Uterus (tissue), 4 donors: ENCODE results near the gene CREB3L2. TPM values are rescaled to one million over a fixed set of nuclear protein-coding genes. Genes with fewer than 3 reads are reported as not detected.
A peak's percentile ranks its signal among the peaks of the same experiment; 100 is the strongest.

Experiments used
- DNase-seq, 2 donors: peaks; one replicate each; pipeline ENCODE4 v3.0.0-alpha.2; 2019 to 2020
- H3K27ac ChIP-seq, 2 donors: fragments of 200-600 bp; sonication (generic); 1 replicate in 1 of 2; 2 replicates in 1 of 2; pipeline ENCODE4 v1.5.1; 2016 to 2018
- H3K27me3 ChIP-seq, 2 donors: fragments of 200-600 bp; sonication (generic); one replicate each; pipeline ENCODE4 v1.5.1; 2018 to 2019; ENCODE audit warnings: control low read depth in 1 of 2
- H3K36me3 ChIP-seq, 2 donors: fragments of 200-600 bp; sonication (generic); one replicate each; pipeline ENCODE4 v1.5.1; 2019; ENCODE audit warnings: control low read depth in 1 of 2
- H3K4me1 ChIP-seq, 2 donors: fragments of 200-600 bp; sonication (generic); one replicate each; pipeline ENCODE4 v1.5.1; 2018 to 2019; ENCODE audit warnings: control low read depth in 1 of 2
- H3K4me3 ChIP-seq, 2 donors: fragments of 200-600 bp; sonication (generic); 1 replicate in 1 of 2; 2 replicates in 1 of 2; pipeline ENCODE4 v1.5.1; 2018 to 2019; ENCODE audit warnings: mild to moderate bottlenecking in 1 of 2
- H3K9me3 ChIP-seq, 2 donors: fragments of 200-600 bp; sonication (generic); one replicate each; pipeline ENCODE4 v1.5.1; 2019; ENCODE audit warnings: control low read depth in 1 of 2
- POLR2A ChIP-seq, 2 donors: fragments of 450-650 bp; IDR thresholded peaks; one replicate each; pipeline ENCODE4 v1.6.1; 2016; ENCODE audit warnings: antibody characterized with exemption in 2 of 2, mild to moderate bottlenecking in 1 of 2, moderate library complexity in 1 of 2
- intact Hi-C: fragments of 100-400 bp; cut with DNase I; formaldehyde crosslinking; loops from one replicate; pipeline ENCODE4 v1.15.1; 2023; ENCODE audit warnings: low total_unique reads
- total RNA-seq, 4 donors: library from RNA; depleted of rRNA in 3 of 4; stranded (reverse); fragments of >200 nt in 3 of 4; gene quantifications; one replicate each; pipeline versions ENCODE4 v1.1.0 to v1.2.4, GENCODE V29; 2014 to 2023
- TF ChIP-seq, protein P1 (sequence below), 4 experiments: fragments of 200-600 bp in 2 of 4; fragments of 450-650 bp in 2 of 4; sonication (generic) in 2 of 4; IDR thresholded peaks; one replicate each; pipeline ENCODE4 v1.5.1; 2016 to 2019; ENCODE audit warnings: antibody characterized with exemption in 4 of 4, mild to moderate bottlenecking in 2 of 4, moderate library complexity in 1 of 4
- donor health status: DM: yes; HTN: yes; CAD: no.

The CREB3L2 gene
- total RNA-seq, 4 donors from 2014 or later, result 24.7 to 185 (median 41.1) TPM

DNA sequence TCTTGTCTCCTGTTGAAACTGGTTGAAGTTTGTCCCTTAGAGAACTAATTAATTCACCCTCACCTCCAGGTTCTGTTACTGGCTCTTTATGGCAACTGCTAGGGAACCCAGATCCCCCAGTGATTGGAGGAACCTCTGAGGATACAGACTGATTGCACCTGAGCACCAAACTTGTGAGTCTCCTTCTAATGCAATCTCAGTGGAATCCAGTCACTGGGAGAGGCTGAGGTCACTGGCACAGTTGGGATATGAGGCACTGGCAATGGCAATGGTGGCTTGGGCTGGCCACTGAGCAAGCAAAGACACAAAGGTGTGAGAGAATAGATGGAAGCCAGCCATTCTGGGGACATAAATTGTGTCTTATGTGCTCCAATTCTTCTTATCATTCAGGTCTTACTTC is 149.8 kb downstream of the CREB3L2 start:
- intact Hi-C loops, result no loop called here
- no peak for DNase-seq
- Histone ChIP-seq H3K27ac (no peak overlapping the region), H3K36me3 (no peaks in the 10 kb centered on the region), H3K4me3 (no peak overlapping the region), H3K27me3 (no peaks in the 10 kb centered on the region), H3K4me1 (peaks cover 0 to 3% of the 10 kb centered on the region in 2 donors), H3K9me3 (no peaks in the 10 kb centered on the region)
- no peak for TF ChIP-seq POLR2A (IDR thresholded peaks at IDR 0.05)
- TF ChIP-seq, protein P1, sequence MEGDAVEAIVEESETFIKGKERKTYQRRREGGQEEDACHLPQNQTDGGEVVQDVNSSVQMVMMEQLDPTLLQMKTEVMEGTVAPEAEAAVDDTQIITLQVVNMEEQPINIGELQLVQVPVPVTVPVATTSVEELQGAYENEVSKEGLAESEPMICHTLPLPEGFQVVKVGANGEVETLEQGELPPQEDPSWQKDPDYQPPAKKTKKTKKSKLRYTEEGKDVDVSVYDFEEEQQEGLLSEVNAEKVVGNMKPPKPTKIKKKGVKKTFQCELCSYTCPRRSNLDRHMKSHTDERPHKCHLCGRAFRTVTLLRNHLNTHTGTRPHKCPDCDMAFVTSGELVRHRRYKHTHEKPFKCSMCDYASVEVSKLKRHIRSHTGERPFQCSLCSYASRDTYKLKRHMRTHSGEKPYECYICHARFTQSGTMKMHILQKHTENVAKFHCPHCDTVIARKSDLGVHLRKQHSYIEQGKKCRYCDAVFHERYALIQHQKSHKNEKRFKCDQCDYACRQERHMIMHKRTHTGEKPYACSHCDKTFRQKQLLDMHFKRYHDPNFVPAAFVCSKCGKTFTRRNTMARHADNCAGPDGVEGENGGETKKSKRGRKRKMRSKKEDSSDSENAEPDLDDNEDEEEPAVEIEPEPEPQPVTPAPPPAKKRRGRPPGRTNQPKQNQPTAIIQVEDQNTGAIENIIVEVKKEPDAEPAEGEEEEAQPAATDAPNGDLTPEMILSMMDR (IDR thresholded peaks at IDR 0.05), result no peak

DNA sequence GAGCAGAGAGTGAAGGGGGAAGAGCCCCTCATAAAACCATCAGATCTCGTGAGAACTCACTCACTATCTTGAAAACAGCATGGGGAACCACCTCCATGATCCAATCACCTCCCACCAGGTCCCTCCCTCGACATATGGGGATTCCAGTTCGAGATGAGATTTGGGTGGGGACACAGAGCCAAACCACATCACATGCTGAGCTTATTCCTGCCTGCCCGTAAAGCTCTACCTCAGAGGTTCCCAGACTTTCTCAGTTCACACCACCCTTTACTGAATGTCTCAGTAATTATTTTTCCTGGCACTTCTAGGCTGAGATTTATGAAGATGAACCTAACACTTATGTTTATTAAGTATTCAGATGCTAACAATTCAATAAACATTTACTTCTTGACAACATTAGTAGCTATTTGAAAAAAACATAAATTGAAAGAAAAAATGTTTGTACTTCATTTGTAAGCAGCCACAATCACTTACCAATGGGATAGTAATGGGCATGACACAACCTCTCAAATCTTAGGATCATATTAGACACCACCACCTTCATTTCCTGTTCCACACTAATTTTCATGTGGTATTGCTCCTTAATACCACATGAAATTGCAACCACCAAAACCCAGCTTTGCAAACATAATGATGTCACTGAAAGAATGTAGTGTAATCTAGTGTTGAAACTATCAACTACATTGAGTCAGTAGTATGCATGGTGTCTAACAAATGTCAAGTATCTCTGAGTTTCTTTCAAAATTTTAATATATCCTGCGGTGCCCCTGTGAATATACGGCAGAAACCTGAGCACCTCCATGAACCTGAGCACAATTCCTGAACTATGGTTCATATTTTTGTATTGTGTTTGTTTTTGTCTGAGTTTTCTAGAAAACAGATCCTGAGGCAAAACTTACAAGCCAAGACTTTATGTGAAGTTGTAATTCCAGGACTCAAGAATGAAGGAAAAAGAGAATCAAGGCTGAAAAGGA is 150.6 kb downstream of the CREB3L2 start:
- DNase-seq, result no peak
- H3K27me3 ChIP-seq, result no peaks in the 10 kb centered on the region
- no peak overlapping the region for H3K27ac ChIP-seq
- no peaks in the 10 kb centered on the region for H3K9me3 ChIP-seq
- H3K36me3 ChIP-seq, result no peaks in the 10 kb centered on the region
- TF ChIP-seq, protein P1 (IDR thresholded peaks at IDR 0.05), result no peak
- no peak for TF ChIP-seq POLR2A (IDR thresholded peaks at IDR 0.05)
- peaks cover 0 to 6% of the 10 kb centered on the region in 2 donors for H3K4me1 ChIP-seq
- no peak overlapping the region for H3K4me3 ChIP-seq
- intact Hi-C loops, result no loop called here

DNA sequence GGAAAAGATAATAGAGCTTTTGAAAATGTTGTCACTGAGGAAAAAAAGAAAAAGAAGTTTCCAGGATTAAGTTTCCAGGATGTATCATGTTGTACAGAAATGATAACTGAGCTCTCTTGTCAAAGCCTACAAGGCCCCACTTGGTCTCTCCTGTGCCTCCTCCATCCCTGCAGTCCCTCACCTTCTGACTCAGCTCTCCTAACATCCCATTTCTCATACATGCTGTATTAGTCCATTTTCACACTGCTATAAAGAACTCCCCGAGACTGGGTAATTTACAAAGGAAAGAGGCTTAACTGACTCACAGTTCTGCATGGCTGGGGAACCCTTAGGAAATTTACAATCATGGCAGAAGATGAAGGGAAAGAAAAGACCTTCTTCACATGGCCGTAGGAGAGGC is 151.3 kb downstream of the CREB3L2 start:
- H3K36me3 ChIP-seq, result no peaks in the 10 kb centered on the region
- H3K4me3 ChIP-seq, result no peak overlapping the region
- intact Hi-C loops, result no loop called here
- peaks cover 0 to 6% of the 10 kb centered on the region in 2 donors for H3K4me1 ChIP-seq
- peaks cover 0 to 2% of the 10 kb centered on the region in 2 donors for H3K27me3 ChIP-seq
- DNase-seq, result no peak
- no peaks in the 10 kb centered on the region for H3K9me3 ChIP-seq
- H3K27ac ChIP-seq, result no peak overlapping the region
- TF ChIP-seq POLR2A (IDR thresholded peaks at IDR 0.05), result no peak

DNA sequence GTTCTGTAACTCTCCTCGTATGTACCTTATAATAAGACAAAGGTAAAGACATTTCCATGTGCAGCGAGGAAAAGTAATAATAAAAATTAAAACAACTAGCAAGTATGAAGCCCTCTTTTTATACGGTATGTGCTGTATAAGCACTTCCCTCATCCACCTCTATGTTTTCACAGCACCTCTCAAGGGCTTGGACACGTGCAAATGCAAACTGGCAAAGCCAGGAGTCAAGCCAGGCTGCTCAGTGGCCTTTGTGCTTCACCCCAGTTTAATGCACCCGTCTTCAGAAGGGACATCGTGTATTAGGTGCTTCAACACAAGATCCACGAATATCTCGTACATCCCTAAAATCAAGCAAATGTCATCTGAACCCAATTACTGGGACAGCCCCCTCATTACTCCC is 153.8 kb downstream of the CREB3L2 start:
- H3K36me3 ChIP-seq, result no peaks in the 10 kb centered on the region
- peaks cover 0 to 6% of the 10 kb centered on the region in 2 donors for H3K27me3 ChIP-seq
- no peak for DNase-seq
- H3K4me1 ChIP-seq, result peaks cover 0 to 6% of the 10 kb centered on the region in 2 donors
- H3K4me3 ChIP-seq, result no peak overlapping the region
- H3K27ac ChIP-seq, result no peak overlapping the region
- TF ChIP-seq, protein P1 (IDR thresholded peaks at IDR 0.05), result no peak
- TF ChIP-seq POLR2A (IDR thresholded peaks at IDR 0.05), result no peak
- intact Hi-C loops, result no loop called here
- H3K9me3 ChIP-seq, result no peaks in the 10 kb centered on the region

DNA sequence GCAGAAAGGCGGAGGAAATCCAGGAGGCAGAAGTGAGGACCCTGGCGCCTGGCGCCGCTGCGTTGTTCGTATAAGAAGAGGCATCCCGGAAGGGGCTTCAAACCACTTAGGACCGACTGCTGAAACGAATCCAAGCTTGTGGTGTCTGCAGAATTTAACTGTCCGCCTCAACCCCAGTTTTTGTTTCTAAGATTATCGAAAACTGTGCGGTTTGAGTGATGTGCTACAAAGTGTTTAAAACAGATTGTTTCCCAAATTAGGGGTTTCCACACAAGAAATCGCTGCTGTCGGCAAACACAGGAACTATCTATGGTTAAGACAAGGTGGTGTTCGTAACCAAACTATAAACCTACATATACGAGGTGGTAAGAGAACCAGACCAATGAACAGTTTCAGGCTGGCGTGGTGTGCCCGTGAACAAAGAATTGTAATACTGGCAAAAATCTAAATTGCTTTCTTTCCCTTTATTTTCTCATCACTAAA is 154.3 kb downstream of the CREB3L2 start:
- H3K9me3 ChIP-seq, result no peaks in the 10 kb centered on the region
- H3K27me3 ChIP-seq, result peaks cover 0 to 6% of the 10 kb centered on the region in 2 donors
- H3K4me1 ChIP-seq, result peaks cover 0 to 6% of the 10 kb centered on the region in 2 donors
- DNase-seq, result no peak
- H3K36me3 ChIP-seq, result no peaks in the 10 kb centered on the region
- TF ChIP-seq, protein P1 (IDR thresholded peaks at IDR 0.05), result no peak
- no peak for TF ChIP-seq POLR2A (IDR thresholded peaks at IDR 0.05)
- H3K4me3 ChIP-seq, result peak overlapping the region; percentile 28 to 34
- peak overlapping the region in 1 of 2 donors; percentile 3 for H3K27ac ChIP-seq
- intact Hi-C loops, result no loop called here
